ENCODE data around the gene MPP7.
"Not testable (repeated sequence)": the region's sequence is repeated elsewhere in the genome, so short reads cannot be mapped to it uniquely, and the experiment has no call there.

Gene MPP7

GRCh38 chr10:28302638-28303488 is at the start of gene MPP7:
Gene MPP7, minus strand, starts transcription at chr10:28303064. Its CDS starts 64,460 bp downstream, at chr10:28238604.
- peak; percentile 98 for DNase-seq

DNA sequence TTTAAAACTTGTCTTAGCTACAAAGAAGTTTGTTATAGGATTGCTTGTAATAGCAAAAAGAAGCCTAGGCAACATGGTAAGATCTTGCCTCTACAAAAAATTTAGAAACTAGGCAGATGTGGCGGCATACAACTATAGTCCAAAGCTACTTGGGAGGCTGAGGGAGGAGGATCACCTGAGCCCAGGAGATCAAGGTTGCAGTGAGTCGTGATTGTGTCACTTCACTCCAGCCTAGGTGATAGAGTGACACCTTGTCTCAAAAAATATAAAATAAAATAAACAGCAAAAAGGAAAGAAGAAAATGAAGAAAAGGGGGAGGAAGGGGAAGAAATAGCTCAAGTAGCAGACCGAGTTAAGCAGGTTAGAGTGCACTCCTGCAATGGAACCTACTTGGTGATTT is 47.0 kb upstream of the MPP7 start:
- DNase-seq = no peak

DNA sequence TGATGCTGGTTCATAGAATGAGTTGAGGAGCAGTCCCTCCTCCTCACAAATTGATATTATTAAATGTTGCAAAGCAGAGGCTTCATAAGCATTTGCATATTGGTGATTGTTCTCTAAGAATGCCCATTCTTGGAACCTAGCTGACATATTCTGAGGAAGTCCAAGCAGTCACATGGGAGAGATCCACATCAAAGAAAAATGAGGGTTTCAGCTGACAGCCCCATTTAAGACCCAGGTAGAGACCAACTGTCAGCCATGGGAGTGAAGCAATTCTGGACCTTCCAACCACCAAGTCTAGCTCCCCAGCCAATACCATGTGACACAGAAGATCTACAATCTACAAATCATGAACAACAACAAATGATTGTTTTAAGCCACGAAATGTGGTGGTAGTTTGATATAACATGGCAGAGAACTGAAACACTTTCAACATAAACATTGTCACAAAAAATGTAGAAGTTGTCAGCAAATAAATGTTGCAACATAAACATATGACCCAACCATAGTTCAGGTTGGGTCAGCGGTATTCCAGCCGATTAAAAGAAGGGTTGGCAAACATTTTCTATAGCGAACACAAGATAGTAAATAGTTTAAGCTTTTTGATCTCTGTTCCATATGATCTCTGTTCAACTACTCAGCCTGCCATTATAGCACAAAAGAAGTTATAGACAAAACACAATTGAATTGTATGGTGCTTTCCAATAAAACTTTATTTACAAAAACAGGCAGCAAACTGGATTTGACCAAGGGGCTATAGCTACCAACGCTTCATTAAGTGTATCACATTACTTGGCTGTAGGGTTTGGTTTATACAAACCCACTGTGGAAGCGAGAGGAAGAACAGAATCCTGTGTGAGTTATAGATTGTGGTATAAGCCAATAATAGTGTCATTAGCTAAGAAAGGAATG is 41.4 kb upstream of the MPP7 start:
- no peak for DNase-seq

DNA sequence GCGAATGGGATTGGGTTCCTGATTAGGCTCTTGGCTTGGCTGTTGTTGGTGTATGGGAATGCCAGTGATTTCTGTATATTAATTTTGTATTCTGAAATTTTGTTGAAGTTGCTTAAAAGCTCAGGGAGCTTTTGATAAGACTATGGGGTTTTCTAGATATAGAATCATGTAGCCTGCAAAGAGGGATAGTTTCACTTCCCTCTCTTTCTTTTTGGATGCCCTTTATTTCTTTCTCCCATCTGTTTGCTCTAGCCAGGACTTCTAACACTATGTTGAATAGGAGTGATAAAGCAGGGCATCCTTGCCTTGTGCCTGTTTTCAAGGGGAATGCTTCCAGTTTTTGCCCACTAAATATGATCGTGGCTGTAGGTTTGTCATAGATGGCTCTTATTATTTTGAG is 40.4 kb upstream of the MPP7 start:
- DNase-seq = no peak

DNA sequence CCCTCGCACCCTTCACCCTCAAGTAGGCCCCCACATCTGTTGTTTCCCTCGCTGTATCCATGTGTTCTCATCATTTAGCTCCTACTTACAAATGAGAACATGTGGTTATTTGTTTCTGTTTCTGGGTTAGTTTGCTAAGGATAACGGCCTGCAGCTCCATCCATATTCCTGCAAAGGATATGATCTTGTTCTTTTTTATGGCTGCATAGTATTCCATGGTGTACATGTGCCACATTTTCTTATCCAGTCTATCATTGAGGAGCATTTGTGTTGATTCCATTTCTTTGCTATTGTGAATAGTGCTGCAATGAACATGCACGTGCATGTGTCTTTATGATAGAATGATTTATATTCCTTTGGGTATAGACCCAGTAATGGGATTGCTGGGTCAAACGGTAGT is 38.8 kb upstream of the MPP7 start:
- DNase-seq = not testable (repeated sequence)

DNA sequence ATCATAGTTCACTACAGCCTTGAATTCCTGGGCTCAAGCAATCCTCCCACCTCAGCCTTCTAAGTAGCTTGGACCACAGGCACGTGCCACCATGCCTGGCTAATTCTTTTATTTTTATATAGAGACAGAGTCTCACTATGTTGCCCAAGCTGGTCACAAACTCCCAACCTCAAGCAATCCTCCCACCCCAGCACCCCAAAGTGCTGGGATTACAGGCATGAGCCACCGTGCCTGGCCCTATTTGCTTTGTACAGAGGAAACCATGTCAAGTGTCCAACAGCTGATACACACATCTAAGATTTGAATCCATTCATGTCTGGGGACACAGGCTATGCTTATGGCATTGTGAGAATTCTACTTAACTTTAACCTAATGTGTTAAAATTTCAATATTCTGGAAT is 29.9 kb upstream of the MPP7 start:
- no peak for DNase-seq

- no peak for DNase-seq
These were observed 29.0 kb upstream of the MPP7 start for GRCh38 chr10:28331841-28332240.

DNA sequence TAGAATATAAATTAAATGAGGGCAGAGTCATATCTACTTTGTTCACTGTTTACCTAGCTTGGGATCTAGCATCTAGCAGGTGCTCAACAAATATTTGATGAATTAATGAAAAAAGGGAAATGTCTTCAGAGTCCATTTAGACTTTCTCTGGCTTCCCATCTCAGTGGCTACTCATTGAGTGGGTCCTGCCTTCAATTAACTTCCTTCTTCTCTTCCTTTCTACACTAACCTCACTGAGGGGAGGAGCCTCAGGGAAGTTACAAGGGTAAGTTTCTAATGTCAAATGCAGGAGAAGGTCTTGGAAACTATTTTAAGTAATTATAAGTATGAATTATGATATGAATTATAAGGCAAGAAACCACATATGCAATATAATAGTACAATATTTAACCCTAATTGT is 28.2 kb upstream of the MPP7 start:
- DNase-seq = no peak

DNA sequence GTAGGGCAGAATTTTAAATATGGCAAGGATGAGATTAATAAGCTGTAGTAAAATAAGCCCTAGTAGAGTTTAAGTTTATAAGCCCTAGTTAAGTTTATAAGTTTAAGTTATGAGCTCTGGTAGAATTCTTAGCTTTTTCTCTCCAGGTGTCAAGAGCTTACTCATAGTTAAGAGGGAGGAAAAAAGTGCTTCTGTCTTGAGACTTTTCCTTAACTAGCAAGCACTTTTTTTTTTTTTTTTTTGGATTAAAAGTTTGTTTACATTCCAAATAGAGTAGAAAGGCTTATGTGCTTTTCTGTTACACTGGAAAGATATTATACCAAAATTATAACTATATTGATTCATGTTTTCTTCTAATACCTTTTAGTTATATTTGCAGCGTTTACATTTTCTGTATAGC is 25.5 kb upstream of the MPP7 start:
- no peak for DNase-seq

- no peak for DNase-seq
These were observed 24.6 kb upstream of the MPP7 start for GRCh38 chr10:28327491-28327880.

DNA sequence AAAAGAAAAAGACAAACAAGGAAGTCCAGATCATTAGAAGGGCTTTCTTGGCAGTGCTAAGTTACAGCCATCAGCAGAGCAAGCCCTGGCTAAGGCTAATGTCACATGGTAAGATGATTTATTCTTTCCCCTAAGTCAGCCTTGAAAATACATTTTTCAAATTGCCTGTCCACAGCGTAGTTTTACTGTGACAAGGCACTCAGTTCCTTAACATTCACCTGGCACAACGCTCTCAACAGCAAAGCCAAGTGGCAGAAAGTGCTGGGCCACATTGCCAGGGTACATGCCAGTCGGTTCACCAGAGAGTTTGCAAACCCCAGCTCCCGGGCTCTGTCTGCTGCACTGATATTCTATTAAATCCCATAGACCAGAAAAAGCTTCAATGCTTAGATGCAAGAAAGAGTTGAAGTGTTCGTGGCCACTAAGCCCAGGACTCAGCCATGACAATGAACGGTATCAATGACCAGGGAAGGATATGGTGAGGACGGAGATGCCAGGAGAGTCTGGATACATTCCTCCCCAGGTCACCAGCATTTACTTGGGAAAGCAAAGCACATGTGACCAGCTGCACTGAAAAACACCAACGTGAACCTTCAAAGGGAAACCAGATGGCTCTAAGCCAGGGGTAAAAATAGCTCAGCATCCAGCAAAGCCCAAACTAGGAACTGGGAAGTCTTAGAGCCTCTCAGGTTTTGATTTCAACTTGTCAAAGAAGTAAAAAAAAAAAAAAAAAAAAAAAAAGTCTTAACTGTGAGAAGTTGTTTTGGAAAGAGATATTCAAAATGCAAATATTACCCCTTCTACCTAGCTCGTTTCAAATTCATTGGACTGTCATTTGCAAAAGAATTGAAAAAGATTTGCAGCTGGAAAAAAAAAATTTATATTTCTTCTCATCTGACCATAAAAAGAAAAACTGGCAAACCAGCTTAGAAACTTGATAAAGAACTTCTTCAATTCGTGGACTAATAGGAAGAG is 23.9 kb upstream of the MPP7 start:
- DNase-seq = no peak

DNA sequence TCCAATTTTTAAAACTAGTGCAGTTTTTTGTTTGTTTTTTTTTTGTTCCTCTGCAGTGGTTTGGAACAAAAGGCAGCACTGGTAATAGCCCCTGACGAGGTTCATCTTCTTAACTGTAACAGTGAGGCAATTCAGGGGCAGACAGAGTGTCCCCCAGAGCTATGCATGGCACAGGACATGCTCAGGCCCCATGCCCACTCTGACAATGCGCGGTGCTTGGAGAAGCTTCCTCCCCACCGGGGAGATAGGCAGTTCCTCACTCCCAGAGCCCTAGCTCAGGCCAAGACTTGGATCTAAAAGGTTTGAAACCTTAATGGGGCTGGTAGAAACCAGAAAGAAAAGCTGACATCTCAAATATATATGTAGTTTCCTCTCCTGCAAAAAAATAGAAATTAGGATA is 17.9 kb upstream of the MPP7 start:
- no peak for DNase-seq

DNA sequence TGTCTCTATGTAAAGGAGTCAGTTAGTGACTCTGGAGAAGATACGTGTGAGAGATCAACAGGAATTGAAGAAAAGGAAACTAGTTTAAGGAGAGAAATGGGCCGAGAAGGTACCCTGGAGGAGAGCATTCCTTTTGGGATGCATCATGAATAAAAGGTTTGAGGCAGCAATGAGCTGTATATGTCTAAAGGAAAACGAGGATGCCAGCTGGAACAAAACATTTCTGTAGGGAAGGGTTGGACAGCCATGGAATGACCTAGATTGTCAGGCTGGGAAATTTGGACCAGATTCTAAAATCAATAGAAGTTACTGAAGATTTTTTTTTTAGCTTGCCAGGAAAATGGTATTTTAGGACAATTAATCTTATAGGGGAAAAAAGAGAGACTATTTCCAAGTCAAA is 17.2 kb upstream of the MPP7 start:
- DNase-seq = no peak

DNA sequence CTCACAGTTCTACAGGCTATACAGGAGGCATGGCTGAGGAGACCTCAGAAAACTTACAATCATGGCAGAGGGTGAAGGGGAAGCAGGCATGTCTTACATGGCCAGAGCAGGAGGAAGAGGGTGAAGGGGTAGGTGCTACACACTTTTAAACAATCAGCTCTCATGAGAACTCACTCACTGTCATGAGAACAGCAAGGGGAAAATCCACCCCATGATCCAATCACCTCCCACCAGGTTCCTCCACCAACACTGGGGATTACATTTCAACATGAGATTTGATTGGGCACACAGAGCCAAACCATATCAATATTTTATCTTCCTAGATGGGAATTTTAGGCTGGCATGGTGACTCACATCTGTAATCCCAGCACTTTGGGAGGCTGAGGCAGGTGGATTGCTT is 16.2 kb upstream of the MPP7 start:
- not testable (repeated sequence) for DNase-seq

- DNase-seq = no peak
These were observed 15.8 kb upstream of the MPP7 start for GRCh38 chr10:28318626-28319025.

GRCh38 chr10:28317760-28318159 is 14.9 kb upstream of the MPP7 start:
- DNase-seq = no peak

DNA sequence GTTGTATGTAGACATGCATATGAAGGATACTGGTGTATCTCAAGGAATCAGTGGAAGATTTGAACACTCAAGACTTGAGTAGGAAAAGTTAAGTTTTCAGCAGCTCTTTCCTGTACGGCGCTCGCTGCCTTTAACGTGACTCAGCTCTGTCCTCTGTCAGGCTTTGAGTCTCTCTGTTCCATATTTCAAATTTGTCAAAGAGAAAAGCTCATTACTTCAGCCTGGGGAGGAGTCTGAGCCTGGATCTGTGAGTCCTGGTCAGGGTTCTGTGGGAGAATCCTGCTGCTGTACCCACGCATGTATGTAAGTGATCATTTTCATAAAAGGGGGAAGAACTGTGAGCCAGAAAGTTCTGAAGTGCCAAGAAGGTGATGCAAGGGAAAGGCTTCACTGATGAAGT is 13.8 kb upstream of the MPP7 start:
- DNase-seq = no peak

- DNase-seq = no peak
These were observed 12.3 kb upstream of the MPP7 start for GRCh38 chr10:28315140-28315539.

GRCh38 chr10:28314211-28314610 is 11.3 kb upstream of the MPP7 start:
- DNase-seq = no peak

DNA sequence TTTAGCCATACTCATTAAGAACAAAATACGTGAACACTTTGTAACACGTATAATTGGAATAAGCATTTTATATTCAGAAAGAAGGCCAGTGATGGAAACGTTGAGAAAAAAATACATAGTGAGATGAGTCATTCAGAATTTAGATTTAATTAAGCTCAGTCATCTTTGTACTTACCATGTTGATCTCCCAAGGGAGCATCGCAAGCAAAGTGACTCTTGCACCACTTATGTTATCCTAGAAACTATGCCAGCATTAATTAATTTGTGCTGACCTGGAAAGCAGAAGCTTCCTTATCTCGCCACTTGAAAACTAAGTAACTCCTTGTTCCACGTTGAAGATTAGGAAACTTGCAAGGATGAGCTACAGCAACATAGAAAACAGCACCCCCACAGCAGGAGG is 9.7 kb upstream of the MPP7 start:
- DNase-seq = no peak

DNA sequence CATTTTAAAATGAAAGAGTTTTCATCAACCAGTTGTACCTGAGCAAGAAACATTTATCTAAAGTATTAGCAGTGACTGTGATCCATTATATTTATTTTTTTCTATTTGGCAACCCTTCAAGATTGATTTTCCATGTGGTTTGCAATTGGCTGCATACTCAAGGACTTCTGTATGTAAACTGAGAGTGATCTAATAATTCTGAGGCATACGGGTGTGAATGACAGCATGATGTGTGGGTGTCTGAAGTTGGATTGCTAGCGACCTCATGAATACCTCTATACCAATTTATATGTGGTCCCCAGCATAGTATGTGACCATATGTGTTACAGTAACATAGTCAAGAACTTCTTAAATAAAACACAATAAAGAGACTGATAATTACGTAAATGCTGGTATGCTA is 8.2 kb upstream of the MPP7 start:
- no peak for DNase-seq

- no peak for DNase-seq
These were observed 4.4 kb upstream of the MPP7 start for GRCh38 chr10:28307267-28307666.

DNA sequence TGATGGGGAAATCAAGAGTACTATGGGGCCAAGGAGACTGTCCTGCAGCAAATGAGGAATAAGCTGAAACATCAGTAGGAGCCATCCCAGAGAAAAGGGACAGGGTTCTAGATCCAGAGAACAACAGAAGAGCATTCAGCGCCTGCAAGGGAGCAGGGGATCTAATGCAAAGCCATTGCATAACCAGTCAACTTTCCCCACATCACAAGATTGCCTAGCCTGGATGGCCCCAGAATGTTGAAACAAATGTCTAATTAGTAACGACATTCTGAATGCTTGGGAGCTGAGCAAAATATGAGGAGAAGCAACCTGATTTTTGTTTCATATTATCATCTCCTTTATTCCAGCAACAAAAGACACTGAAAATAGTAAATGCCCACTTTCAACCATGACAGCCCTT is 2.7 kb upstream of the MPP7 start:
- DNase-seq = no peak

Data from hematopoietic multipotent progenitor cell treated with erythropoietin and hydrocortisone succinate and interleukin-3 and kit ligand, for 8 days (in vitro differentiated cells).